ENCODE results near the gene ALKBH7. TPM values are rescaled to one million over a fixed set of nuclear protein-coding genes. Genes with fewer than 3 reads are reported as not detected.

The ALKBH7 gene
- polyA plus RNA-seq, 1 donor (not counting 4 experiments of a cell fraction or from before 2014, with no cell fraction given), result 9.8 TPM

DNA sequence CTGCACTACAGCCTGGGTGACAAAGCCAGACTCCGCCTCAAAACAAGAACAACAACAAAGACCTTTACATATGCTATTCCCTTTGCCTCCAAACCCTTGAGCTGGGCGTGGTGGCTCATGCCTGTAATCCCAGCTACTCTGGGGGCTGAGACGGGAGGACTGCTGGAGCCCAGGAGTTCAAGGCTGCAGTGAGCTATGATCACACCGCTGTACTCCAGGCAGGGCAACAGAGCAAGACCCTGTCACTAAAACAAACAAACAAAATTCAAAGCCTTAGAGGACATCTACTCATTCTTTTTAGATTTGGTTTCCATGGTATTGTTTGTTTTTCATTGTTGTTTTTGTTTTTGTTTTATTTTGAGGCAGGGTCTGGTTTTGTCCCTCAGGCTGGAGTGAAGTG lies 47.0 kb upstream of the ALKBH7 start:
- H3K27ac ChIP-seq (ENCODE audit: control insufficient read depth, insufficient read depth, low read length), result no peak overlapping the region
- H3K36me3 ChIP-seq (ENCODE audit: control insufficient read depth in 2 of 2, extremely low read depth in 1 of 2, insufficient read depth in 2 of 2, low read length in 2 of 2), result no peaks in the 10 kb centered on the region
- no peak for FAIRE-seq
- H3K79me2 ChIP-seq (ENCODE audit: control insufficient read depth, insufficient read depth, low read length), result no peaks in the 10 kb centered on the region
- no peaks in the 10 kb centered on the region for H3K4me1 ChIP-seq (ENCODE audit: control insufficient read depth, extremely low read depth, insufficient read depth, low read length)
- H2AFZ ChIP-seq (ENCODE audit: control insufficient read depth, low read length), result no peak overlapping the region
- H3K9ac ChIP-seq (ENCODE audit: control insufficient read depth, extremely low read depth, insufficient read depth, low read length), result no peak overlapping the region
- no peaks in the 10 kb centered on the region for H4K20me1 ChIP-seq (ENCODE audit: control insufficient read depth, extremely low read depth, insufficient read depth, low read length)
- TF ChIP-seq, protein P1, sequence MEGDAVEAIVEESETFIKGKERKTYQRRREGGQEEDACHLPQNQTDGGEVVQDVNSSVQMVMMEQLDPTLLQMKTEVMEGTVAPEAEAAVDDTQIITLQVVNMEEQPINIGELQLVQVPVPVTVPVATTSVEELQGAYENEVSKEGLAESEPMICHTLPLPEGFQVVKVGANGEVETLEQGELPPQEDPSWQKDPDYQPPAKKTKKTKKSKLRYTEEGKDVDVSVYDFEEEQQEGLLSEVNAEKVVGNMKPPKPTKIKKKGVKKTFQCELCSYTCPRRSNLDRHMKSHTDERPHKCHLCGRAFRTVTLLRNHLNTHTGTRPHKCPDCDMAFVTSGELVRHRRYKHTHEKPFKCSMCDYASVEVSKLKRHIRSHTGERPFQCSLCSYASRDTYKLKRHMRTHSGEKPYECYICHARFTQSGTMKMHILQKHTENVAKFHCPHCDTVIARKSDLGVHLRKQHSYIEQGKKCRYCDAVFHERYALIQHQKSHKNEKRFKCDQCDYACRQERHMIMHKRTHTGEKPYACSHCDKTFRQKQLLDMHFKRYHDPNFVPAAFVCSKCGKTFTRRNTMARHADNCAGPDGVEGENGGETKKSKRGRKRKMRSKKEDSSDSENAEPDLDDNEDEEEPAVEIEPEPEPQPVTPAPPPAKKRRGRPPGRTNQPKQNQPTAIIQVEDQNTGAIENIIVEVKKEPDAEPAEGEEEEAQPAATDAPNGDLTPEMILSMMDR (optimal IDR thresholded peaks at IDR 0.05 in 1 of 3, IDR thresholded peaks at IDR 0.05 in 1 of 3, conservative IDR thresholded peaks at IDR 0.05 in 1 of 3; ENCODE audit: extremely low read depth in 1 of 3, insufficient read depth in 2 of 3, low read length in 3 of 3), result no peak
- no peak for TF ChIP-seq EZH2 (IDR thresholded peaks at IDR 0.05; ENCODE audit: low read length)
- H3K27me3 ChIP-seq (ENCODE audit: control insufficient read depth, extremely low read depth, insufficient read depth, low read length), result no peaks in the 10 kb centered on the region
- H3K4me3 ChIP-seq (ENCODE audit: control insufficient read depth in 2 of 3, extremely low read depth in 1 of 3, insufficient read depth in 2 of 3, low read depth in 1 of 3, low read length in 3 of 3), result no peak overlapping the region
- H3K4me2 ChIP-seq (ENCODE audit: control insufficient read depth, extremely low read depth, insufficient read depth, low read depth, low read length), result no peak overlapping the region
- no peaks in the 10 kb centered on the region for H3K9me3 ChIP-seq (ENCODE audit: control insufficient read depth, low read depth, low read length)
- no peaks in the 10 kb centered on the region for H3K9me1 ChIP-seq (ENCODE audit: control insufficient read depth, extremely low read depth, insufficient read depth, low read length)
- dilution Hi-C loops (cut with MboI; ENCODE audit: extremely low pct_ligation_motif_present, low sequenced_read_pairs), result no loop called here
- DNase-seq (ENCODE audit: low read depth, low spot score), result no peak

DNA sequence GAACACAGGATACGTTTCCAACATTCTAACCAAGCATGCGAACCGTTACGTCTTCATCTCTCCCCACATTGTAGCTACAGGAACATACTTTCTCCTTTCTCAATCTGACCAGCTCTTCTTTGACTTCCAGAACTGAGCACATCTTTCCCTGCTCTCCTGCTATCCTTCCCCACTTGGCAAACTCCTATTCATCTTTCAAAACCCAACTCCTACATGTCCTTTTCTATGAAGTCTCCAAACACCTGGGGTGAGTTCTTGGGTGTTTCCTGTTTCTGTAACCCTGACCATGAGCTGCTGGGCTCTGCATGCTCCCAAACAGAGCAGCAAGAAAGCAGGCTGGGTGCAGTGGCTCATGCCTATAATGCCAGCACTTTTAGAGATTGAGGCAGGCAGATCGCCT lies 45.8 kb upstream of the ALKBH7 start:
- H3K27me3 ChIP-seq (ENCODE audit: control insufficient read depth, extremely low read depth, insufficient read depth, low read length), result no peaks in the 10 kb centered on the region
- H3K9me3 ChIP-seq (ENCODE audit: control insufficient read depth, low read depth, low read length), result no peaks in the 10 kb centered on the region
- H3K27ac ChIP-seq (ENCODE audit: control insufficient read depth, insufficient read depth, low read length), result no peak overlapping the region
- no peaks in the 10 kb centered on the region for H3K4me1 ChIP-seq (ENCODE audit: control insufficient read depth, extremely low read depth, insufficient read depth, low read length)
- H3K4me3 ChIP-seq (ENCODE audit: control insufficient read depth in 2 of 3, extremely low read depth in 1 of 3, insufficient read depth in 2 of 3, low read depth in 1 of 3, low read length in 3 of 3), result no peak overlapping the region
- H3K9me1 ChIP-seq (ENCODE audit: control insufficient read depth, extremely low read depth, insufficient read depth, low read length), result no peaks in the 10 kb centered on the region
- H4K20me1 ChIP-seq (ENCODE audit: control insufficient read depth, extremely low read depth, insufficient read depth, low read length), result no peaks in the 10 kb centered on the region
- no peak overlapping the region for H3K9ac ChIP-seq (ENCODE audit: control insufficient read depth, extremely low read depth, insufficient read depth, low read length)
- dilution Hi-C loops (cut with MboI; ENCODE audit: extremely low pct_ligation_motif_present, low sequenced_read_pairs), result no loop called here
- H3K36me3 ChIP-seq (ENCODE audit: control insufficient read depth in 2 of 2, extremely low read depth in 1 of 2, insufficient read depth in 2 of 2, low read length in 2 of 2), result no peaks in the 10 kb centered on the region
- no peaks in the 10 kb centered on the region for H3K79me2 ChIP-seq (ENCODE audit: control insufficient read depth, insufficient read depth, low read length)
- no peak overlapping the region for H3K4me2 ChIP-seq (ENCODE audit: control insufficient read depth, extremely low read depth, insufficient read depth, low read depth, low read length)
- TF ChIP-seq, protein P1 (optimal IDR thresholded peaks at IDR 0.05 in 1 of 3, IDR thresholded peaks at IDR 0.05 in 1 of 3, conservative IDR thresholded peaks at IDR 0.05 in 1 of 3; ENCODE audit: extremely low read depth in 1 of 3, insufficient read depth in 2 of 3, low read length in 3 of 3), result no peak
- TF ChIP-seq EZH2 (IDR thresholded peaks at IDR 0.05; ENCODE audit: low read length), result no peak
- FAIRE-seq (no peak), DNase-seq (ENCODE audit: low read depth, low spot score) (no peak)
- H2AFZ ChIP-seq (ENCODE audit: control insufficient read depth, low read length), result no peak overlapping the region

Data from keratinocyte (primary cell).